Neural cell (in vitro differentiated cells): ENCODE results near the gene WARS2. TPM values are rescaled to one million over a fixed set of nuclear protein-coding genes. Genes with fewer than 3 reads are reported as not detected.

Experiments
- H2AFZ ChIP-seq: fragments of 200-600, 300-800 bp; sonication (generic), shearing (Covaris generic); 2 replicates; pipeline ENCODE4 v1.6.0; 2014; ENCODE audit warnings: low read depth, mild to moderate bottlenecking, antibody characterized with exemption, low read length, moderate library complexity
- H3F3A ChIP-seq: fragments of 200-600 bp; shearing (Covaris generic); 2 replicates; pipeline ENCODE4 v1.6.1; 2016; ENCODE audit warnings: mild to moderate bottlenecking, moderate library complexity, mixed read lengths, antibody characterized with exemption, low read length; ENCODE audit not compliant: insufficient read depth, poor library complexity, severe bottlenecking
- H3K27ac ChIP-seq: fragments of 200-600, 300-800 bp; sonication (generic), shearing (Covaris generic); 2 replicates; pipeline ENCODE4 v1.5.1; 2014; ENCODE audit warnings: mild to moderate bottlenecking, low read length, moderate library complexity
- H3K27me3 ChIP-seq: fragments of 300-800, 200-600 bp; sonication (generic), shearing (Covaris generic); 2 replicates; pipeline ENCODE4 v1.6.0; 2014; ENCODE audit warnings: mild to moderate bottlenecking, low read depth, low read length, moderate library complexity; ENCODE audit not compliant: insufficient read depth
- H3K36me3 ChIP-seq: fragments of 300-800, 200-600 bp; sonication (generic), shearing (Covaris generic); 2 replicates; pipeline ENCODE4 v1.5.1; 2014; ENCODE audit warnings: mild to moderate bottlenecking, antibody characterized with exemption, low read length, moderate library complexity; ENCODE audit not compliant: insufficient read depth
- H3K4me2 ChIP-seq: fragments of 300-800, 200-600 bp; sonication (generic), shearing (Covaris generic); 2 replicates; pipeline ENCODE4 v1.6.0; 2014; ENCODE audit warnings: mild to moderate bottlenecking, low read length
- H3K4me3 ChIP-seq: fragments of 300-800, 200-600 bp; sonication (generic), shearing (Covaris generic); 2 replicates; pipeline ENCODE4 v1.5.1; 2014; ENCODE audit warnings: mild to moderate bottlenecking, low read length, moderate library complexity
- H3K79me2 ChIP-seq: fragments of 200-600 bp; shearing (Covaris generic); replicated peaks from 2 replicates; pipeline ENCODE4 v1.6.0; 2014; ENCODE audit warnings: mild to moderate bottlenecking, low read length, moderate library complexity; ENCODE audit not compliant: insufficient read depth
- H3K9ac ChIP-seq: fragments of 300-800, 200-600 bp; sonication (generic), shearing (Covaris generic); 2 replicates; pipeline ENCODE4 v1.6.1; 2016; ENCODE audit warnings: mild to moderate bottlenecking, low read length, mixed read lengths
- H3K9me2 ChIP-seq: fragments of 200-600 bp; shearing (Covaris generic); 2 replicates; pipeline ENCODE4 v1.6.1; 2016; ENCODE audit warnings: mild to moderate bottlenecking, low read length, mixed read lengths; ENCODE audit not compliant: insufficient read depth
- H3K9me3 ChIP-seq: fragments of 200-600, 300-800 bp; sonication (generic), shearing (Covaris generic); 2 replicates; pipeline ENCODE4 v1.6.1; 2016; ENCODE audit warnings: mild to moderate bottlenecking, mixed run types, low read length, moderate library complexity, mixed read lengths
- H4K20me1 ChIP-seq: fragments of 200-600 bp; shearing (Covaris generic); 2 replicates; pipeline ENCODE4 v1.6.1; 2016; ENCODE audit warnings: mild to moderate bottlenecking, mixed run types; ENCODE audit not compliant: insufficient read depth
- EP300 ChIP-seq: fragments of 450-650 bp; conservative IDR thresholded peaks from 2 replicates; pipeline ENCODE4 v1.6.1; 2014; ENCODE audit warnings: antibody characterized with exemption, mild to moderate bottlenecking, moderate library complexity; ENCODE audit not compliant: poor library complexity, severe bottlenecking
- EZH2 ChIP-seq: fragments of 200-600, 300-800 bp; shearing (Covaris generic), sonication (generic); IDR thresholded peaks from 2 replicates; pipeline ENCODE4 v1.6.1; 2014; ENCODE audit warnings: antibody characterized with exemption, low read length, borderline replicate concordance, mild to moderate bottlenecking; ENCODE audit not compliant: insufficient read depth, poor library complexity, severe bottlenecking
- MXI1 ChIP-seq: fragments of 450-650 bp; conservative IDR thresholded peaks from 2 replicates; pipeline ENCODE4 v1.6.1; 2014; ENCODE audit warnings: antibody characterized with exemption, mild to moderate bottlenecking; ENCODE audit not compliant: poor library complexity, severe bottlenecking
- POLR2AphosphoS5 ChIP-seq: IDR thresholded peaks from 2 replicates; pipeline ENCODE4 v1.6.1; 2012
- SMC3 ChIP-seq: fragments of 450-650 bp; conservative IDR thresholded peaks from 2 replicates; pipeline ENCODE4 v1.6.1; 2014; ENCODE audit warnings: antibody characterized with exemption, mild to moderate bottlenecking, moderate library complexity; ENCODE audit not compliant: poor library complexity
- TAF1 ChIP-seq: IDR thresholded peaks from 2 replicates; pipeline ENCODE4 v1.6.1; 2012; ENCODE audit warnings: low read depth
- polyA plus RNA-seq: library from polyadenylated mRNA; depleted of rRNA; stranded (reverse); fragments of >200 nt; gene quantifications from 2 replicates; pipeline ENCODE4 v1.2.3, GENCODE V29; 2014
- TF ChIP-seq, protein P1 (sequence below): IDR thresholded peaks from 2 replicates; pipeline ENCODE4 v1.6.1; 2012; ENCODE audit warnings: borderline replicate concordance
- TF ChIP-seq, protein P2 (sequence below): fragments of 450-650 bp; IDR thresholded peaks from 2 replicates; pipeline ENCODE4 v1.5.1; 2014; ENCODE audit warnings: antibody characterized with exemption, mild to moderate bottlenecking, moderate library complexity; ENCODE audit not compliant: poor library complexity, severe bottlenecking

The WARS2 gene
- polyA plus RNA-seq, 1 donor from 2014 or later = 4.7 TPM

DNA sequence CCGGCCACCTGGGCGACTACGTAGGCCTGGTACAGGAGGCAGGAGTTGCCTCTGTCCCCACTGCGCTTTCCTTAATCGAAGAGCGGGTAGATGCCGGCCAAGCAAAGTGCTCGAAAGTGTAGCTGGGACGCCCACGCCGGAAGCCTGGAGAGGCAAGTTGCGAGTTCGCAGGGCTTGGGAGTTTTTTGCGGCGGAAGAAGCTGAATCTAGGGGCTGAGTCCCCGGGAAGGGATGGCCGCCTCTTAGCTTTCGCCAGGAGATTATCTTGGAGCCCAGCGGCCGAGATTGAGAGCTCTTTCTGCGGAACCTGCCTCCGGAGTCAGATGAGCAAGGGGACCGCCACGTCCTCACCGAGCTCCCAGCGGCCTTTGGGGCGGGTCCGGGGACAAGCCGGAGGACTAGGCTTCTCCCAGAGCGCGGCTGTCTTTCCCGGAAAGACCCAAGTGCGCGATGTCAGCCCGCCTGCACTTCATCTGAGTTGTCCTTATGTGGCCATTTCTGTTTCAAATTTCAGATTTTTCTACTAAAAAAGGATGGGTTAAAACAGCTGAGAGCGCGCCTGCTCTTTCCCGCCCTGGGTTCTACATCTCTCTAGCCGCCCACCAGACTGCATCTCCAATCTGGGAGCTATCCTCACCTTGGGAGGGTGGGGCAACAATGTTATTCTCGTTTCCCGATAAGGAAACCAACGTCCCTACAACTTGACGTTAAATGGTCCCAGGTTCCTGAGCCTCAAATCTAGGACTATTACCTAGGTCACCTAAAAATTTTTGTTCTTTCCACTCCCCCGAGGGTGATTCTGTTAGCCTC, 139.9 kb downstream of the WARS2 start:
- Histone ChIP-seq H3K9me3 (peaks cover 2% of the 10 kb centered on the region), H3K4me2 (no peak overlapping the region), H3K27me3 (peaks cover 99% of the 10 kb centered on the region), H2AFZ (no peak overlapping the region), H4K20me1 (no peaks in the 10 kb centered on the region), H3K9ac (no peak overlapping the region), H3K79me2 (no peaks in the 10 kb centered on the region), H3F3A (no peaks in the 10 kb centered on the region), H3K9me2 (no peaks in the 10 kb centered on the region), H3K36me3 (no peaks in the 10 kb centered on the region), H3K4me3 (peak overlapping the region; percentile 37), H3K27ac (no peak overlapping the region)
- TF ChIP-seq, protein P1, sequence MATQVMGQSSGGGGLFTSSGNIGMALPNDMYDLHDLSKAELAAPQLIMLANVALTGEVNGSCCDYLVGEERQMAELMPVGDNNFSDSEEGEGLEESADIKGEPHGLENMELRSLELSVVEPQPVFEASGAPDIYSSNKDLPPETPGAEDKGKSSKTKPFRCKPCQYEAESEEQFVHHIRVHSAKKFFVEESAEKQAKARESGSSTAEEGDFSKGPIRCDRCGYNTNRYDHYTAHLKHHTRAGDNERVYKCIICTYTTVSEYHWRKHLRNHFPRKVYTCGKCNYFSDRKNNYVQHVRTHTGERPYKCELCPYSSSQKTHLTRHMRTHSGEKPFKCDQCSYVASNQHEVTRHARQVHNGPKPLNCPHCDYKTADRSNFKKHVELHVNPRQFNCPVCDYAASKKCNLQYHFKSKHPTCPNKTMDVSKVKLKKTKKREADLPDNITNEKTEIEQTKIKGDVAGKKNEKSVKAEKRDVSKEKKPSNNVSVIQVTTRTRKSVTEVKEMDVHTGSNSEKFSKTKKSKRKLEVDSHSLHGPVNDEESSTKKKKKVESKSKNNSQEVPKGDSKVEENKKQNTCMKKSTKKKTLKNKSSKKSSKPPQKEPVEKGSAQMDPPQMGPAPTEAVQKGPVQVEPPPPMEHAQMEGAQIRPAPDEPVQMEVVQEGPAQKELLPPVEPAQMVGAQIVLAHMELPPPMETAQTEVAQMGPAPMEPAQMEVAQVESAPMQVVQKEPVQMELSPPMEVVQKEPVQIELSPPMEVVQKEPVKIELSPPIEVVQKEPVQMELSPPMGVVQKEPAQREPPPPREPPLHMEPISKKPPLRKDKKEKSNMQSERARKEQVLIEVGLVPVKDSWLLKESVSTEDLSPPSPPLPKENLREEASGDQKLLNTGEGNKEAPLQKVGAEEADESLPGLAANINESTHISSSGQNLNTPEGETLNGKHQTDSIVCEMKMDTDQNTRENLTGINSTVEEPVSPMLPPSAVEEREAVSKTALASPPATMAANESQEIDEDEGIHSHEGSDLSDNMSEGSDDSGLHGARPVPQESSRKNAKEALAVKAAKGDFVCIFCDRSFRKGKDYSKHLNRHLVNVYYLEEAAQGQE = no peak
- peak; percentile 91 for TF ChIP-seq EZH2

DNA sequence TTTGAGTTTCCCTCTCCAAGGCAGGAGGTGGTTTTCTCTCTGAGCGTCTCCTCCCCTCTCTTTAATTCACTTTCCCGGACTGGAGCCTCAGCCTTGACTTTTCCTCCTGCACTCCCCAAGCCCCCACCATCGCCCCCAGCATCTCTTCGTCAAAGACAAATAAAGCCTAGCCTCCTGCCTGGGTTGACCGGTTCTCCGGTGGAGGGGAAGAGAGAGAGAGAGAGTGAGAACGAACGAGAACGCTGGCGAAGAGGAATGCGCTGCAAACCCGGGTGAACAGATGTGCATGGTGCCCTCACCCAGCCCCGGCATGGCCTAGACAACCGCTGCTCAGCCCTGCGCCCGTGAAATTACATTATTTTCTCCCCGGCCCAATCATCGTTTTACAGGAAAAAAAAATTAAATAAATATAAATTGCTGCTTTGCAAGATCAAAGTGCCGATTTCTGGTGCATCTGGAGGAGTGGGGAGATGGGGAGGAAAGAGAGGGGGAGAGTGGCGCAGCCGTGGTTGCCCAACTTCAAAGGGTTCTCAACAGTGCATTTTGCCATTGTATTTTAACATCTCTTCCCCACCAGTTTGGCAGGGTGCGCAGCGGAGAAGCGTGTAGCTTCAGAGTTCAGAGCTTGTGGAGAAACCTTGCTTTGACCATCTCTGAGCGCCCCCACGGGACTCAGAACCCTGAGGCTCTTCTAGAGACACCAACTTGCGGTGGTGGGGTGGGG, 140.9 kb downstream of the WARS2 start:
- no peak overlapping the region for H3K9ac ChIP-seq
- H3K4me3 ChIP-seq = no peak overlapping the region
- H3K27me3 ChIP-seq = peaks cover 99% of the 10 kb centered on the region
- no peaks in the 10 kb centered on the region for H3F3A ChIP-seq
- no peak for TF ChIP-seq EZH2
- peak; percentile 60 for TF ChIP-seq POLR2AphosphoS5
- TF ChIP-seq, protein P1 = no peak
- no peak for TF ChIP-seq SMC3
- no peak for TF ChIP-seq TAF1
- TF ChIP-seq EP300 = no peak
- TF ChIP-seq MXI1 = no peak
- TF ChIP-seq, protein P2, sequence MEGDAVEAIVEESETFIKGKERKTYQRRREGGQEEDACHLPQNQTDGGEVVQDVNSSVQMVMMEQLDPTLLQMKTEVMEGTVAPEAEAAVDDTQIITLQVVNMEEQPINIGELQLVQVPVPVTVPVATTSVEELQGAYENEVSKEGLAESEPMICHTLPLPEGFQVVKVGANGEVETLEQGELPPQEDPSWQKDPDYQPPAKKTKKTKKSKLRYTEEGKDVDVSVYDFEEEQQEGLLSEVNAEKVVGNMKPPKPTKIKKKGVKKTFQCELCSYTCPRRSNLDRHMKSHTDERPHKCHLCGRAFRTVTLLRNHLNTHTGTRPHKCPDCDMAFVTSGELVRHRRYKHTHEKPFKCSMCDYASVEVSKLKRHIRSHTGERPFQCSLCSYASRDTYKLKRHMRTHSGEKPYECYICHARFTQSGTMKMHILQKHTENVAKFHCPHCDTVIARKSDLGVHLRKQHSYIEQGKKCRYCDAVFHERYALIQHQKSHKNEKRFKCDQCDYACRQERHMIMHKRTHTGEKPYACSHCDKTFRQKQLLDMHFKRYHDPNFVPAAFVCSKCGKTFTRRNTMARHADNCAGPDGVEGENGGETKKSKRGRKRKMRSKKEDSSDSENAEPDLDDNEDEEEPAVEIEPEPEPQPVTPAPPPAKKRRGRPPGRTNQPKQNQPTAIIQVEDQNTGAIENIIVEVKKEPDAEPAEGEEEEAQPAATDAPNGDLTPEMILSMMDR = no peak
- H4K20me1 ChIP-seq = no peaks in the 10 kb centered on the region
- no peak overlapping the region for H3K27ac ChIP-seq
- no peaks in the 10 kb centered on the region for H3K79me2 ChIP-seq
- H3K9me3 ChIP-seq = no peaks in the 10 kb centered on the region
- no peaks in the 10 kb centered on the region for H3K36me3 ChIP-seq
- H3K9me2 ChIP-seq = no peaks in the 10 kb centered on the region
- H3K4me2 ChIP-seq = no peak overlapping the region
- H2AFZ ChIP-seq = no peak overlapping the region
